GM12878 (cell line): Measurements from ENCODE around the gene IFNG-AS1. TPM values are rescaled to one million over a fixed set of nuclear protein-coding genes. Genes with fewer than 3 reads are reported as not detected.
A peak's percentile ranks its signal among the peaks of the same experiment; 100 is the strongest.

Source experiments
- CBX5 ChIP-seq: sonication (generic); IDR thresholded peaks from 2 replicates; pipeline ENCODE4 v1.6.1; 2016; ENCODE audit warnings: low read depth, moderate library complexity, mild to moderate bottlenecking, inconsistent platforms
- CHD1 ChIP-seq: IDR thresholded peaks from 2 replicates; pipeline ENCODE4 v1.6.1; 2012; ENCODE audit warnings: low read depth, low read length, improper control_type of control experiment
- ESRRA ChIP-seq: IDR thresholded peaks from 2 replicates; pipeline ENCODE4 v1.6.1; 2012; ENCODE audit warnings: mild to moderate bottlenecking, low read length, improper control_type of control experiment
- EZH2 ChIP-seq: IDR thresholded peaks from 2 replicates; pipeline ENCODE4 v1.6.1; 2012; ENCODE audit warnings: low read depth, mild to moderate bottlenecking, control low read depth, inconsistent platforms, low read length, borderline replicate concordance; ENCODE audit not compliant: control insufficient read depth
- FOS ChIP-seq: IDR thresholded peaks from 3 replicates; pipeline ENCODE4 v1.6.1; 2011; ENCODE audit warnings: borderline replicate concordance; ENCODE audit not compliant: insufficient read length; ENCODE audit errors: extremely low read depth
- GATAD2B ChIP-seq: fragments of 450-650 bp; conservative IDR thresholded peaks from 2 replicates; pipeline ENCODE4 v1.6.1; 2017; ENCODE audit warnings: low read depth, mild to moderate bottlenecking, moderate library complexity
- HCFC1 ChIP-seq: fragments of 150-350 bp; IDR thresholded peaks from 2 replicates; pipeline ENCODE4 v1.6.1; 2014; ENCODE audit warnings: low read length
- IKZF2 ChIP-seq, 2 experiments: fragments of 450-650 bp; IDR thresholded peaks; 2 replicates each; pipeline ENCODE4 v1.6.1; 2017; ENCODE audit warnings: mild to moderate bottlenecking in 2 of 2, moderate library complexity in 2 of 2
- MEF2A ChIP-seq: IDR thresholded peaks from 2 replicates; pipeline ENCODE4 v1.6.1; 2011; ENCODE audit warnings: low read depth, mild to moderate bottlenecking, low read length, moderate library complexity; ENCODE audit not compliant: insufficient read depth
- MTA2 ChIP-seq: fragments of 450-650 bp; IDR thresholded peaks from 2 replicates; pipeline ENCODE4 v1.6.1; 2016; ENCODE audit warnings: low read depth, mild to moderate bottlenecking, moderate library complexity
- NFIC ChIP-seq: IDR thresholded peaks from 2 replicates; pipeline ENCODE4 v1.6.1; 2012; ENCODE audit warnings: low read depth, mild to moderate bottlenecking, inconsistent platforms, low read length, moderate library complexity
- PAX8 ChIP-seq: fragments of 450-650 bp; IDR thresholded peaks from 2 replicates; pipeline ENCODE4 v1.6.1; 2017; ENCODE audit warnings: mild to moderate bottlenecking, moderate library complexity
- POLR2AphosphoS5 ChIP-seq: IDR thresholded peaks from 2 replicates; pipeline ENCODE4 v1.6.1; 2011; ENCODE audit warnings: mild to moderate bottlenecking, low read length, inconsistent platforms
- RUNX3 ChIP-seq: IDR thresholded peaks from 2 replicates; pipeline ENCODE4 v1.6.1; 2012; ENCODE audit warnings: low read length, inconsistent platforms
- SREBF1 ChIP-seq: IDR thresholded peaks from 2 replicates; pipeline ENCODE4 v1.6.1; 2012; ENCODE audit warnings: mild to moderate bottlenecking, low read length
- TARDBP ChIP-seq: IDR thresholded peaks from 2 replicates; pipeline ENCODE4 v1.6.1; 2016; ENCODE audit warnings: borderline replicate concordance
- polyA plus RNA-seq, 11 experiments: library from polyadenylated mRNA; depleted of rRNA in 4 of 11; unstranded in 6 of 11; stranded (reverse) in 5 of 11; fragments of >200 nt; fragmentation: Nextera tagmentation in 4 of 11; fragmentation: Illumina TruSeq in 1 of 11; extraction: Ambion mirVana in 4 of 11; extraction: Trizol in 1 of 11; gene quantifications; 1 replicate in 1 of 11; 2 replicates in 10 of 11; pipeline versions ENCODE4 v1.2.1 to v1.2.3, GENCODE V29; 2011 to 2016; ENCODE audit warnings: inconsistent platforms in 2 of 11, missing spikeins in 2 of 11, low read depth in 1 of 11
- total RNA-seq, 4 experiments: library from RNA; depleted of rRNA in 3 of 4; stranded (reverse); fragments of >200 nt in 3 of 4; fragmentation: Illumina TruSeq in 1 of 4; extraction: Trizol in 1 of 4; gene quantifications; 2 replicates each; pipeline versions ENCODE4 v1.2.1 to v1.2.3, GENCODE V29; 2013 to 2021
- TF ChIP-seq, protein P1 (sequence below): fragments of 450-650 bp; IDR thresholded peaks from 2 replicates; pipeline ENCODE4 v1.6.1; 2017; ENCODE audit warnings: mild to moderate bottlenecking, moderate library complexity
- TF ChIP-seq, protein P2 (sequence below): fragments of 450-650 bp; IDR thresholded peaks from 2 replicates; pipeline ENCODE4 v1.6.1; 2018; ENCODE audit warnings: mild to moderate bottlenecking, low read depth, moderate library complexity; ENCODE audit not compliant: partially characterized antibody
- TF ChIP-seq, protein P3 (sequence below): IDR thresholded peaks from 2 replicates; pipeline ENCODE4 v1.6.1; 2012; ENCODE audit warnings: improper control_type of control experiment, low read depth, low read length; ENCODE audit not compliant: insufficient replicate concordance

The IFNG-AS1 gene
- total and polyA plus RNA-seq, 10 of the 15 experiments (the other 5 are each of a cell fraction or from before 2014, with no cell fraction given) = 0.40 to 1.9 (median 1.3) TPM

DNA sequence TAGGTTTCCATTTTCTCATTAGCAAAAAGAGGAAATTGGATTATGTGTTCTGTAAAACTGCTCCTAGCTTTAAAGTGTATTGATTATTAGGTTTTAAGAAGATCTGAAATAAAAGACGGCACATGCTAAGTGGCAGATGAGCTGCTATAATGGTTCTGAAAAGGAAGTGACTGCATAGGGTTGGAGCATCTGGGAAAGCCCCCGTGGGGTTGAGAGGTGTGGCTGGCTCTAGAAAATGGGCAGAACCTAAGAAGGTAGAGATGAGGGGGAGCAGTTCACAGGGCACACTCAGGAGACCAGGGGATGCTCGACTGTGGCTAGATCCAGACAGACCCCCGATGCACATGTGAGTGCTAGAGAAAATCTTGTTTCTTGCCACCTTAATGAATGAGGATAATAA, 1.9 kb downstream of the IFNG-AS1 start (continued):
- TF ChIP-seq, protein P1, sequence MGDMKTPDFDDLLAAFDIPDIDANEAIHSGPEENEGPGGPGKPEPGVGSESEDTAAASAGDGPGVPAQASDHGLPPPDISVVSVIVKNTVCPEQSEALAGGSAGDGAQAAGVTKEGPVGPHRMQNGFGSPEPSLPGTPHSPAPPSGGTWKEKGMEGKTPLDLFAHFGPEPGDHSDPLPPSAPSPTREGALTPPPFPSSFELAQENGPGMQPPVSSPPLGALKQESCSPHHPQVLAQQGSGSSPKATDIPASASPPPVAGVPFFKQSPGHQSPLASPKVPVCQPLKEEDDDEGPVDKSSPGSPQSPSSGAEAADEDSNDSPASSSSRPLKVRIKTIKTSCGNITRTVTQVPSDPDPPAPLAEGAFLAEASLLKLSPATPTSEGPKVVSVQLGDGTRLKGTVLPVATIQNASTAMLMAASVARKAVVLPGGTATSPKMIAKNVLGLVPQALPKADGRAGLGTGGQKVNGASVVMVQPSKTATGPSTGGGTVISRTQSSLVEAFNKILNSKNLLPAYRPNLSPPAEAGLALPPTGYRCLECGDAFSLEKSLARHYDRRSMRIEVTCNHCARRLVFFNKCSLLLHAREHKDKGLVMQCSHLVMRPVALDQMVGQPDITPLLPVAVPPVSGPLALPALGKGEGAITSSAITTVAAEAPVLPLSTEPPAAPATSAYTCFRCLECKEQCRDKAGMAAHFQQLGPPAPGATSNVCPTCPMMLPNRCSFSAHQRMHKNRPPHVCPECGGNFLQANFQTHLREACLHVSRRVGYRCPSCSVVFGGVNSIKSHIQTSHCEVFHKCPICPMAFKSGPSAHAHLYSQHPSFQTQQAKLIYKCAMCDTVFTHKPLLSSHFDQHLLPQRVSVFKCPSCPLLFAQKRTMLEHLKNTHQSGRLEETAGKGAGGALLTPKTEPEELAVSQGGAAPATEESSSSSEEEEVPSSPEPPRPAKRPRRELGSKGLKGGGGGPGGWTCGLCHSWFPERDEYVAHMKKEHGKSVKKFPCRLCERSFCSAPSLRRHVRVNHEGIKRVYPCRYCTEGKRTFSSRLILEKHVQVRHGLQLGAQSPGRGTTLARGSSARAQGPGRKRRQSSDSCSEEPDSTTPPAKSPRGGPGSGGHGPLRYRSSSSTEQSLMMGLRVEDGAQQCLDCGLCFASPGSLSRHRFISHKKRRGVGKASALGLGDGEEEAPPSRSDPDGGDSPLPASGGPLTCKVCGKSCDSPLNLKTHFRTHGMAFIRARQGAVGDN = peak; percentile 47; the same call in 1 of the 2 replicates
- no peak for TF ChIP-seq PAX8
- TF ChIP-seq TARDBP = no peak
- TF ChIP-seq CBX5 = 0 out of 2 replicates have a peak, but pooled peaks have one; percentile 23
- no peak for TF ChIP-seq ESRRA
- TF ChIP-seq, protein P2, sequence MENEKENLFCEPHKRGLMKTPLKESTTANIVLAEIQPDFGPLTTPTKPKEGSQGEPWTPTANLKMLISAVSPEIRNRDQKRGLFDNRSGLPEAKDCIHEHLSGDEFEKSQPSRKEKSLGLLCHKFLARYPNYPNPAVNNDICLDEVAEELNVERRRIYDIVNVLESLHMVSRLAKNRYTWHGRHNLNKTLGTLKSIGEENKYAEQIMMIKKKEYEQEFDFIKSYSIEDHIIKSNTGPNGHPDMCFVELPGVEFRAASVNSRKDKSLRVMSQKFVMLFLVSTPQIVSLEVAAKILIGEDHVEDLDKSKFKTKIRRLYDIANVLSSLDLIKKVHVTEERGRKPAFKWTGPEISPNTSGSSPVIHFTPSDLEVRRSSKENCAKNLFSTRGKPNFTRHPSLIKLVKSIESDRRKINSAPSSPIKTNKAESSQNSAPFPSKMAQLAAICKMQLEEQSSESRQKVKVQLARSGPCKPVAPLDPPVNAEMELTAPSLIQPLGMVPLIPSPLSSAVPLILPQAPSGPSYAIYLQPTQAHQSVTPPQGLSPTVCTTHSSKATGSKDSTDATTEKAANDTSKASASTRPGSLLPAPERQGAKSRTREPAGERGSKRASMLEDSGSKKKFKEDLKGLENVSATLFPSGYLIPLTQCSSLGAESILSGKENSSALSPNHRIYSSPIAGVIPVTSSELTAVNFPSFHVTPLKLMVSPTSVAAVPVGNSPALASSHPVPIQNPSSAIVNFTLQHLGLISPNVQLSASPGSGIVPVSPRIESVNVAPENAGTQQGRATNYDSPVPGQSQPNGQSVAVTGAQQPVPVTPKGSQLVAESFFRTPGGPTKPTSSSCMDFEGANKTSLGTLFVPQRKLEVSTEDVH = no peak
- no peak for TF ChIP-seq MTA2
- TF ChIP-seq CHD1 = no peak
- TF ChIP-seq EZH2 = no peak
- TF ChIP-seq NFIC = no peak
- TF ChIP-seq FOS = no peak
- TF ChIP-seq, protein P3, sequence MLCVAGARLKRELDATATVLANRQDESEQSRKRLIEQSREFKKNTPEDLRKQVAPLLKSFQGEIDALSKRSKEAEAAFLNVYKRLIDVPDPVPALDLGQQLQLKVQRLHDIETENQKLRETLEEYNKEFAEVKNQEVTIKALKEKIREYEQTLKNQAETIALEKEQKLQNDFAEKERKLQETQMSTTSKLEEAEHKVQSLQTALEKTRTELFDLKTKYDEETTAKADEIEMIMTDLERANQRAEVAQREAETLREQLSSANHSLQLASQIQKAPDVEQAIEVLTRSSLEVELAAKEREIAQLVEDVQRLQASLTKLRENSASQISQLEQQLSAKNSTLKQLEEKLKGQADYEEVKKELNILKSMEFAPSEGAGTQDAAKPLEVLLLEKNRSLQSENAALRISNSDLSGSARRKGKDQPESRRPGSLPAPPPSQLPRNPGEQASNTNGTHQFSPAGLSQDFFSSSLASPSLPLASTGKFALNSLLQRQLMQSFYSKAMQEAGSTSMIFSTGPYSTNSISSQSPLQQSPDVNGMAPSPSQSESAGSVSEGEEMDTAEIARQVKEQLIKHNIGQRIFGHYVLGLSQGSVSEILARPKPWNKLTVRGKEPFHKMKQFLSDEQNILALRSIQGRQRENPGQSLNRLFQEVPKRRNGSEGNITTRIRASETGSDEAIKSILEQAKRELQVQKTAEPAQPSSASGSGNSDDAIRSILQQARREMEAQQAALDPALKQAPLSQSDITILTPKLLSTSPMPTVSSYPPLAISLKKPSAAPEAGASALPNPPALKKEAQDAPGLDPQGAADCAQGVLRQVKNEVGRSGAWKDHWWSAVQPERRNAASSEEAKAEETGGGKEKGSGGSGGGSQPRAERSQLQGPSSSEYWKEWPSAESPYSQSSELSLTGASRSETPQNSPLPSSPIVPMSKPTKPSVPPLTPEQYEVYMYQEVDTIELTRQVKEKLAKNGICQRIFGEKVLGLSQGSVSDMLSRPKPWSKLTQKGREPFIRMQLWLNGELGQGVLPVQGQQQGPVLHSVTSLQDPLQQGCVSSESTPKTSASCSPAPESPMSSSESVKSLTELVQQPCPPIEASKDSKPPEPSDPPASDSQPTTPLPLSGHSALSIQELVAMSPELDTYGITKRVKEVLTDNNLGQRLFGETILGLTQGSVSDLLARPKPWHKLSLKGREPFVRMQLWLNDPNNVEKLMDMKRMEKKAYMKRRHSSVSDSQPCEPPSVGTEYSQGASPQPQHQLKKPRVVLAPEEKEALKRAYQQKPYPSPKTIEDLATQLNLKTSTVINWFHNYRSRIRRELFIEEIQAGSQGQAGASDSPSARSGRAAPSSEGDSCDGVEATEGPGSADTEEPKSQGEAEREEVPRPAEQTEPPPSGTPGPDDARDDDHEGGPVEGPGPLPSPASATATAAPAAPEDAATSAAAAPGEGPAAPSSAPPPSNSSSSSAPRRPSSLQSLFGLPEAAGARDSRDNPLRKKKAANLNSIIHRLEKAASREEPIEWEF = peak; percentile 36
- TF ChIP-seq IKZF2 (IDR thresholded peaks at IDR 0.05) = 0 out of 4 replicates have a peak, but pooled peaks of 1 of the 2 experiments have one; percentile 29
- TF ChIP-seq RUNX3 = peak; percentile 65
- TF ChIP-seq GATAD2B = no peak
- TF ChIP-seq HCFC1 = no peak
- no peak for TF ChIP-seq MEF2A
- TF ChIP-seq SREBF1 = no peak
- peak; percentile 49; the same call in 1 of the 2 replicates for TF ChIP-seq POLR2AphosphoS5
